HS-27A (cell line): Measurements from ENCODE around the gene NECTIN4.

ENCODE experiments used
- DNase-seq: peaks from one replicate; pipeline ENCODE4 v3.0.0-alpha.2; 2012; ENCODE audit warnings: low read depth, missing footprints

NECTIN4 gene

GRCh38 chr1:161111527-161111926 is 22.2 kb upstream of the NECTIN4 start:
- no peak for DNase-seq

- DNase-seq: no peak
Observed at GRCh38 chr1:161111117-161111516, 21.8 kb upstream of the NECTIN4 start.

DNA sequence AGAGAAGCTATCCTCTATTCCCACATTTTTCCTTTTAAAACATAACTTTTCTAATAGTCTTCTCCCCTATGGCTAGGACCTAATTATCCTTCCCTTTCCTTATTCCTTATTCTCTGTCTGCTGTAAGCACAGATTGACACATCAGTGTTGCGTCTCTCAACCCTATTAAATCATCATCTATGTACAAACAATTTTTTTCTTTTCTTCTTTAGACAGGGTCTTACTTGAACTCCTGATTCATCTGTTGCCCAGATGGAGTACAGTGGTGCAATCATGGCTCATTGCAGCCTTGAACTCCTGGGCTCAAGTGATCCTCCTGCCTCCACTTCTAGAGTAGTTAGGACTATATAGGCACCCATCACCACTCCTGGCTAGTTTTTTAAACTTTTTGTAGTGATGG is 17.1 kb upstream of the NECTIN4 start:
- DNase-seq: no peak

DNA sequence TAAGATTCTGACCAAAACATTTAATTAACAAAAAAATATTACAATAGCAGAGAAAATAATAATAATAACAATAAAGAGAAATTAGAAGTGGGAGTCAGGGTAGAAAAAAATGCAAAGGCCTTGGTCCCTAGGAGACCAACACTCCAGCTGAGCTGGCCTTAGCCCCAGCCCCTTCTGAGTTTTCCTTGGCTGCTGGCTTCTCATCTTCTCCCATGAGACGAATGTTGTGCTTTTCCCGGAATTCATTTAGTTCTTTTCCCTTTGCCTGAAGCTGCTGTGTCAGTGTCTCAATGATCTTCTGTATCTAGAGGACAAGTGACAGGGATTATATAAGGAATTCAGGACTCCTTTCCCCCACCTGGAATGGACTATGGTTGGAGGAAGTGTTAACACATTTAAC is 11.2 kb upstream of the NECTIN4 start:
- DNase-seq: no peak

GRCh38 chr1:161099090-161099802 is 9.9 kb upstream of the NECTIN4 start:
- no peak for DNase-seq

DNA sequence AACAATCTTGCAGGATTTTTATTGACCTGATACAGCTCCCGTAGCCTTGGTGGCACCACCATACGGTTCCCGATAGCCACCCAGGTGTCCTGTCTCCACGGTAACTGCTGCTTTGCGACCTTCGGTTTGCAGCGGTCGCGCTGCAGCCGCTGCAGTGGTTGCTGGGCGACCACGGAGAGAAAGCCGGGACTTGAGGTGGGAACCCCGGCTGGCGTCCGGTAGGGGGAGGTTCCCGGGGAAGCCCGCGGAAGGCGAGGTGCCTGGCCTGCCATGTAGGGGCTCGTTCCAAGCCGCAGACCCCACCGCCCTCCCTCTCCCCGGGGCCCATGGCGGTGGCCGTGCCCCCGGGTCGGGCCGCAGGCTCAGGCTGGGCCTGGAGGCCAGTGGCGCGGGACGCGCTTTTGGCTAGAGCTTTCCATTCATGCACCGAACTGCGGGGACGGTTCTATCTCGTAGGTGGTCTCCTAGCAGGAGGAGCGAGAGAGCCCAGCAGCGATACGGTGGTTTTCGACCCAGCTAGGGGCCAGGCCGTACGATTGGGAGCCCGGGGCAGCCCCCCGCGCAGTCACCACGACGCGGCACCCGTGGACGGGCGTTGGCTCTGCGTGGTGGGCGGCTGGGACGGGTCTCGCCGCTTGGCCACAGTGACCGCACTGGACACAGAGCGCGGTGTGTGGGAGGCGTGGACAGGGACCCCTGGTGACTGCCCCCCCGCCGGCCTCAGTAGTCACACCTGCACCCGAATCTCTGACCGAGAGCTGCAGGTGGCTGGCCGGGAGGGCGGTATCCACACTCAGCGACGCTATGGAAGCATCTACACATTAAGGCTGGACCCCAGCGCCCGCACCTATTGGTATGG is 9.1 kb upstream of the NECTIN4 start, which contains the start of gene KLHDC9:
TSS of gene KLHDC9 (plus strand) at position 152 of the 859 bp plus-strand sequence. CDS start at position 327, 175 bp downstream.
- DNase-seq: no peak

- no peak for DNase-seq
Observed at GRCh38 chr1:161096530-161096929, 7.2 kb upstream of the NECTIN4 start.

GRCh38 chr1:161096015-161096414 is 6.7 kb upstream of the NECTIN4 start:
- no peak for DNase-seq

DNA sequence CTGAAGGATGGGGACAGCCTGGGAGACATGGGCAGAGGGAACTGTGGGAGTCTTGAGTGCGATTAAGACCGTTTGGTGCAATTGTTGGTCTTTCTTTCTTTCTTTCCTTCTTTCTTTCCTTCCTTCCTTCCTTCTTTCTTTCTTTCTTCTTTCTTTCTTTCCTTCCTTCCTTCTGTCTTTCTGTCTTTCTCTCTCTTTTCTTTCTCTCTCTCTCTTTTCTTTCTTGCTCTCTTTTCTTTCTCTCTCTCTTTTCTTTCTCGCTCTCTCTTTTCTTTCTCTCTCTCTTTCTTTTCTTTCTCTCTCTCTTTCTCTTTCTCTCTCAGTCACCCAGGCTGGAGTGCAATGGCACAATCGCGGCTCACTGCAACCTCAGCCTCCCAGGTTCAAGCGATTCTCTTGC is 5.9 kb upstream of the NECTIN4 start:
- no peak for DNase-seq

GRCh38 chr1:161094481-161094880 is 5.1 kb upstream of the NECTIN4 start:
- no peak for DNase-seq

DNA sequence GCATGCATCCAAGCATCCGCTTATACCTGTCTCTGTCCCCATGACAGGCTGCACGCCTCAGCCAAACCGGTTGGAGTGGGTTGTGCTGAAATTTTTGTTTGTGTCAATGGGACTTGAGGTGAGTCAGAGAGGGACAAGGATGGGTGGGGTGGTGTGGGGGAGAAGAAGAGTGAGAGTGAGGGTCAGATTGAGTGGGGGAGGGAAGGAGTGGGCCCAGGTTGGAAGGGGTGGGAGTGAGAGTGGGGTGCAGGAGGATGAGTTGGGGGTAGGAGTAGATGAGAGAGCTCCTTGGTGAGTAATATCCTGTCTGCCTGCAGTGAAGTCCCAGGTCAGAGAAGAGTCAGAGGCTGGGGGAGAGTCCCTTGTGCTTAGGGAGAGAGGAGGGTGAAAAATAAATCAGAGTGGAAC is 3.3 kb upstream of the NECTIN4 start:
- no peak for DNase-seq

DNA sequence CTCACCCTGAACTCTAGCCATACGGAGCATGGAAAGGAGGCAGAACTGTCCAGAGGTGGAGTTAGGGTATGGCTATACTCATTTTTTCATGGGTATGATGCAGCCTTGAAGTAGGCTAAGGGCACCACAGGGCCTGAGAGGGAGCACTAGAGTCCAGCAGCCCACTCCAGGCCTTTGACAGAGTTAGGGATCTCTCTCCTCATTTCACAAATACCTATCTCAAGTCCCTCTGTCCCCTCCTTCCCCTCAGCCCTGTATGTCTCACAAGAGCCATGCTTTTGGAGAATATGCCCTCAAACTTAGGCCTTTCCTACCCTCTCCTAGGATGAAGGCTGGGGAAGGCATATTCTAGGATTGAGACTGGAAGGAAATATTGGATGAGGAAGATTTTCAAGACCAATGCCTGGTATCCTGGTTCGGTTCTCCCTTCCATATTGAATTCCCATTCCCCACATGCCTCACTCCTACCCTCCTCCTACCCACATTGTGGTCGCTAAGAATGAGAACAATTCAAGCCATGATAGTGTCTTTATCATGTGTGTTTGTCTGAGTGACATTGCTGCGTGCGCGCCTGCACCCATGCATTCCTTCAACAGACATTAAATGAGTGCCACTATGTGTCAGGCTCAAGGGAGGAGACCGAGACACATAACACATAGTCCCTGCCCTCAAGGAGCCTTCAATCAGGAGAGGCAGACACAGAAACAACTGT is 2.6 kb upstream of the NECTIN4 start:
- DNase-seq: no peak

- DNase-seq: no peak
Observed at GRCh38 chr1:161091093-161091492, 1.7 kb upstream of the NECTIN4 start.

DNA sequence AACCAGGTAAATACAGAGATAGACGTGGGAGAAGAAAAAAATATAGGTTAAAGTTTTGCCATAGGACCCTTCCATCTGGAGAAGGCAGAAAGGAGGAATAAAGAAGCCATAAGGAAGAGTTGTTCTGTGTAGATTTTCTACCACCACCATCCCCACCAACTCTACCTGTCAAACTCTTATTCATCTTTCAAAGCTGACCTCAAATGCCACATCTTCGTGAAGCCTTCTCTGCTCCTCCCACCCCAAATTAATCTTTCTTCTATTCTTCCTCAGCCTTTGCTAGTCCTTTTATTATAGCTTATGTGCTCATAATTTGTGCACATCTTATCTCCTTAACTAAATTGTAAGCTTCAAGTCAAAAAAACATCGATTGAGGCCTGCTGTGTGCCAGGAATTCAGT is 1.3 kb upstream of the NECTIN4 start:
- no peak for DNase-seq

DNA sequence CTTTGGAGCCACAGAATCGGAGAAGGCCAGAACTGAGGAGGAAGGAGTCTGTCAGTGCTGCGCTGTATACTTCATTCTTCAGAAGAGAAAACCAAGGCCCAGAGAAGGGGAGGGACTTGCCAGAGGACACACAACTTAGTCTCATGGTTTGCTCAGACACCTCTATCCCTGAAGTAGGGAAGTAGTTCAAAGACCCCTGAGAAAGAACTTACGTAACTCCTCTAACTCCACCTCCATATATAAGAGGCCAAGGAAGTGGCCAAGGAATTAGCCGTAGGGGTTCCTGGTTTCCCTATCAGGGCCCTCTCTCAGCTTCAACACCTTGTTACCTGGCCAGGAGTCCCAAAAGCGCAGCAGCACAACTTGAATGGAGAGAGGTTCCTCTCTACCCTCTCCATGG is 580 bp upstream of the NECTIN4 start:
- DNase-seq: no peak

GRCh38 chr1:161088587-161089110 is 709 bp downstream of the NECTIN4 start:
- DNase-seq: no peak

DNA sequence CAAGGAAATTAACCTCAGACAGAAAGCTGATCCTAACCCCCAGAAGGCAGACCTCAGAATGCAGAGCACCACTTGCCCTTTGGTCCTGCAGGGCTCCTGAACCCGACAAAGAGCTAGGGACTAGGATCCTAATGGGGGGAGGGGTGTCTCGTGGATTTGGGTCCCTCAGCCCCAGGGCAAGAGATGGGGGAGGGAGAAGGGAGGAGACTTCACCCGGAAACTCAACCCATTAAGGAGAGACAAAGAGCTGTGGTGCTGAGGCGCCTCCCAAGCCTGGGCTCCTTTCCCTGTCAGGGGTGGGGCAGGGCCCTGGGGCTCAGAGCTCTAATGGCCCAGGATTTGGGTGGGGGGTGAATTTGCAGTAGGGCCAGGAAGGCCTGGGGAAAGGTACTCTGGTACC is 2.9 kb downstream of the NECTIN4 start:
- DNase-seq: no peak

GRCh38 chr1:161085165-161085564 is 4.2 kb downstream of the NECTIN4 start:
- no peak for DNase-seq

- no peak for DNase-seq
Observed at GRCh38 chr1:161084597-161084988, 4.8 kb downstream of the NECTIN4 start.

GRCh38 chr1:161083748-161084596 is 5.4 kb downstream of the NECTIN4 start:
- DNase-seq: no peak

- peak; percentile 61 for DNase-seq
Observed at GRCh38 chr1:161082996-161083747, 6.2 kb downstream of the NECTIN4 start.
